Stomach (tissue), 4 donors: ENCODE measurements around the gene ZDHHC5.
"Not testable (repeated sequence)": the region's sequence is repeated elsewhere in the genome, so short reads cannot be mapped to it uniquely, and the experiment has no call there.

ENCODE experiments used
- POLR2A ChIP-seq, 4 donors: fragments of 450-650 bp; IDR thresholded peaks; one replicate each; pipeline ENCODE4 v1.6.1; 2016; ENCODE audit warnings: antibody characterized with exemption in 4 of 4, control low read depth in 2 of 4, mild to moderate bottlenecking in 1 of 4, moderate library complexity in 1 of 4
- TF ChIP-seq, protein P1 (sequence below), 7 experiments: fragments of 450-650 bp in 4 of 7; fragments of 200-600 bp in 3 of 7; sonication (generic) in 3 of 7; IDR thresholded peaks; one replicate each; pipeline ENCODE4 v1.5.1; 2016 to 2019; ENCODE audit warnings: antibody characterized with exemption in 7 of 7, control low read depth in 2 of 7, mild to moderate bottlenecking in 1 of 7

DNA sequence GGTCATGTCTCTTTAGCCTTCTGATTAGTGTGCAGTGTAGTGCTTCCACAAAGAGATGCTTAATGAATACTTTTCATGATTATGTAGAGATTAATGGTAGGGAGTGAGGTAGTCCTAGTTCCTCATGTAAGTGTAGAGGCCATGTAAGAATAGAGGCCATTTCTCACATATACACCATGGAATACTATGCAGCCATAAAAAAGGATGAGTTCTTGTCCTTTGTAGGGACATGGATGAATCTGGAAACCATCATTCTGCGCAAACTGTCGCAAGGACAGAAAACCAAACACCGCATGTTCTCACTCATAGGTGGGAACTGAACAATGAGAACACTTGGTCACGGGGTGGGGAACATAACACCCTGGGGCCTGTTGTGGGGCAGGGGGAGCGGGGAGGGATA lies 22.6 kb downstream of the ZDHHC5 start:
- TF ChIP-seq POLR2A (IDR thresholded peaks at IDR 0.05) = not testable (repeated sequence)
- TF ChIP-seq, protein P1, sequence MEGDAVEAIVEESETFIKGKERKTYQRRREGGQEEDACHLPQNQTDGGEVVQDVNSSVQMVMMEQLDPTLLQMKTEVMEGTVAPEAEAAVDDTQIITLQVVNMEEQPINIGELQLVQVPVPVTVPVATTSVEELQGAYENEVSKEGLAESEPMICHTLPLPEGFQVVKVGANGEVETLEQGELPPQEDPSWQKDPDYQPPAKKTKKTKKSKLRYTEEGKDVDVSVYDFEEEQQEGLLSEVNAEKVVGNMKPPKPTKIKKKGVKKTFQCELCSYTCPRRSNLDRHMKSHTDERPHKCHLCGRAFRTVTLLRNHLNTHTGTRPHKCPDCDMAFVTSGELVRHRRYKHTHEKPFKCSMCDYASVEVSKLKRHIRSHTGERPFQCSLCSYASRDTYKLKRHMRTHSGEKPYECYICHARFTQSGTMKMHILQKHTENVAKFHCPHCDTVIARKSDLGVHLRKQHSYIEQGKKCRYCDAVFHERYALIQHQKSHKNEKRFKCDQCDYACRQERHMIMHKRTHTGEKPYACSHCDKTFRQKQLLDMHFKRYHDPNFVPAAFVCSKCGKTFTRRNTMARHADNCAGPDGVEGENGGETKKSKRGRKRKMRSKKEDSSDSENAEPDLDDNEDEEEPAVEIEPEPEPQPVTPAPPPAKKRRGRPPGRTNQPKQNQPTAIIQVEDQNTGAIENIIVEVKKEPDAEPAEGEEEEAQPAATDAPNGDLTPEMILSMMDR (IDR thresholded peaks at IDR 0.05) = not testable (repeated sequence)
